Renal cortical epithelial cell (primary cell): Measurements from ENCODE around the gene GNA14. TPM values are rescaled to one million over a fixed set of nuclear protein-coding genes. Genes with fewer than 3 reads are reported as not detected.
"Not testable (repeated sequence)": the region's sequence is repeated elsewhere in the genome, so short reads cannot be mapped to it uniquely, and the experiment has no call there.

Experiments used
- DNase-seq: peaks from one replicate; pipeline ENCODE4 v3.0.0-alpha.2; 2011; ENCODE audit warnings: low read depth
- total RNA-seq: library from RNA; depleted of rRNA; stranded (reverse); fragments of >200 nt; gene quantifications from 2 replicates; pipeline ENCODE4 v1.2.3, GENCODE V29; 2014

Gene GNA14
- total RNA-seq, 1 donor from 2014 or later = 0.10 TPM

DNA sequence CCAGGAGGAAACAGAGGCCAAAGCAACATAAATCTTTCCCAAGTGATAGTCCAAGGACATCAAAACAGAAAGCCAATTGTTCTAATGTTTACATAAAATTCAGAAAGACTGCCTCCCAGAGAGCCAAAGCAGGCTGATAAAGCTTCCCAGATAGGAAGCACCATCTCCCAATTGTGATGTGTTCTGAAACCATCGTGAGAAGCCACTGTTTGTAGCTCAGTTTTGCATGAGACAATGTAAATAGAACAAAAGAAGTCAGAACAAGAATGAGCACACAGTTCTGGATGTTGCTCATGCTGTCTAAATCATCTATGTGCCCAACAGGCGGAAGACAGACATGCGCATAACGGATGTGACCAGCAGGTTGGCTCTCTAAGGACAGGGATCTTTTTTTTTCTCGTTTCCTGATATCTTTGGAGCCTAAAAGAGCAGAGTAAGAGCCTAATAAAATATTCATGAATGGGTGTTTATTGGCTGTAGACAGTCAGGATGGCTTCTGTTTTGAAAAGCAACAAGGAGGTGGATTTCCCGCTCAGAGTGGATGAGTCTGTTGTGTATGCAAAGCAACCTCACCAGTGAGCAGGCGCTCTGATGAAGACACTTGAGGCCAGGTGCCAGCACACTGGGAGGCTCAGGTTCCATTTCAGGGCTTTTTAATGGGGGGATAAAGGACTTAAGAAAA is 113.6 kb downstream of the GNA14 start:
- no peak for DNase-seq

DNA sequence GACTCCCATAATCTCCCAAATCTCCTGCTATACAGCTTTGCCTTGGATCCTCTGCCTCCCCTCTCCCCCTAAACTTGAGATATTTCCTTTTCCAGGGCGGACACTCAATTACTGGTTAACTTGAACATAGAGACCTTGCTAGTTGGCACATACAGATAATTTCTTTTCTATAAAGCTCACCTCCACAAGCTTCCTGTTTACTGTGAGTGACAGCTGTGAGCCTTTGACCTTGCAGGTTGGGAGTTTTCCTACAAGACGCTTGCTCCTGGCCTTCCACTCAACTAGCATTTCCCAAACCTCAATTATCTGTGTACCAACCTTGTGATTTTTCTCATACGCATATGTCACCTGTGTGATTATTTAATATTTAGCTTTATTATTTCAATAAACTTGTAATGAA is 114.5 kb downstream of the GNA14 start:
- DNase-seq = no peak

DNA sequence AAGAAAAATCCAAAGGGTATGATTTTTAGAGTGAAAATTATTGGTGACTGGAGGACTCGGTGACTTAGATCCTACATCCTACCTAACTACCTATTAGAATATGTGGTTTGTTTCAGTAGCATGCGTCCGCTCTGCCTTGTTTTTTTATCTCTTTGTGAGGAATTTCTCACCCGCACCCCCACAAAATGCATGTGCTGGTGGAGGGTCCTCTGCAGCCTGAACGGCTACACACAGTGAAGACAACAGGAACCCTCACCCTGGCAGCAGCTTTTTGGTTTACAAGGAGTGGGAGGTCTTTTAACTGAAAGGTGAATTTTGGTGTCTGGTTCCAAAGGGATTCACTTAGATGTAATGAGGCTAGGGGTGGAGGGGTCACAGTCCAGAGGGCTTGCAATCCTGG is 115.5 kb downstream of the GNA14 start:
- DNase-seq = no peak

DNA sequence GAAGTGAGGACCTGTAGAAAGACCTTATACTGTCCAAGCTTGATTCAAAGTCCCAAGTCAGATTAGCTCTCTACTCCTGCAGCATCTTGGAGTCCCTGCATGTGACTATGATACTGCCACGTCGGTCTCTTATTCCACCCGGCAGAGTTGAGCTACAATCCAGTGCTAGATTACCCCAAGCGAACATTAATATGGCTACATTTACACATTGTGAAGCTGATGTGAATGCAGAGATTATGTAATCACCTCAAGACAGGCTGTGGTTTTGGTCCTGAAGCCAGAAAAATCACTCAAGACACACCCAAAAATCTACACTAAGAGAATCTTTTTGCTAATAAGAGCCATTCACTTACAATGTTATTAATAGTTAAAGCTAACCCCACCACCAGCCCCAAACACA is 116.7 kb downstream of the GNA14 start:
- no peak for DNase-seq

DNA sequence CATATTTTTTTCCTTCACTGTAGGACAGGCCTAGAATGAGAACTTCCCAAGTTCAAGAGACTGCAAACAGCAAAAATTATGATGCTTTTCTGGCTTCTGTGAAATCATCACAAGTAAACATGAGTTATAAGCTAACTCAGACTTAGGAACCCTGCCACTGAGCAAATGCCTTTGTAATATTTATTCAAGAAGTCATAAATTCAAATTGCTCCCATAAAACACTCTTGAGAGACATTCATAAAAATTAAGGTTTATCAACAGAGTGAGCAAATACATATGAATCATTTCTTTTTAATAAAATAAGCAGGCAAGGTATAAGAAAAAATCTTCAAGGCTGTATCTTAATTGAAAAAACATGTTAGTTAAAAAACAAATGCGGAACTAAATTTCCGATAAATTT is 124.2 kb downstream of the GNA14 start:
- no peak for DNase-seq

DNA sequence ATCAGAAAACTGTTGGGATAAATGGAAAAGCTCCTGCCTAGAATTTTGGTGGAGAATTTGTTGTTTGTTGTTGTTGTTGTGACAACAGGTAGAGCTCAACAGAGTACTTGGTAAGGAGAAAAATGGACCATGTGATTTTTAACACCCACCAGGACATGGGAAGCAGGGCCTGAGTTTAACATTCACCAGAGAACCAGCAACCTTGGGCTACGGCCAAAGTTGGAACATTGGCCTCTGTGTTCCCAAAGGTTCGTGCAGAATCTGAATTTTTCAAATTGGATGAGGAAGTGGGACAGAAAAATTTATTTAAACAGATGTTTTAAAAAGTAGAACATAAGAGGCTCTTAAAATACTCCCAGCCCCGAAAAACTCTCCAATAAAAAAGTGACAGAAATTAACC is 127.0 kb downstream of the GNA14 start:
- DNase-seq = no peak

DNA sequence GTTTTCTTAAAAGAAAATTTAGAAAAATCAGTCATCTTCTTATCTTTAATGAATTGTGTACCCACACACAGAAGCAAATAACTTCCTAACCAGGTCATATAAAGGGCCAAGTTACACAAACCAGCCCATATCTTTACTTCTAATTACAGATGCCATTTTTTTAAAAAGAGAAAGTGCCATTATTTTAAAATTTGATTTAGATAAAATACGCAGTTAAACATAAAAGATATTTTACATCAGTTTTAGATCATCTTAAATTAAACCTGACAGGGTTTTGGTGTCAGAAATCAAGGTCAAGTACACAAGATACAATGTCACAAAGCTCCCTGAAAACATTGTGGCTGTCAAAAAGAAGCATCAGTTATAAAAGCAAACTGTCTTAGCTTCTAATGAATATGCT is 129.4 kb downstream of the GNA14 start:
- DNase-seq = no peak

DNA sequence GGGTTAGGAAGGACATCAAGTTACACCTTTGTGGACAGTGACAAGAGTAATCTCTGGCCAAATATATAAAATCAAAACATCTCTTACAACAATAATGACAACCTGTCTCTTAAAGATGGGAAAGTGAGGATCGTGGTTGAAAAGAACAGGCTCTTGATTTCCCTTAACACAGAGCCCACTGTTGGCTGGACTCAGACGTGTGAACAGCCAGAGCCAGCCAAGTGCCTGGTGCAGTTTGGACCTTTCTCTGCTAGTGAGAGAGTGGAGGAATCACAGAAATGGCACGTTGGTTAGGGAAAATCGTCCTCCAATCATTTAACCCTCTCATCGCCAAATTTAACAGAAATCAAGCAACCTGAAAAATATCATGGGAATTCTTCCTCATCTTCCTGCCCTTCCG is 131.3 kb downstream of the GNA14 start:
- no peak for DNase-seq

DNA sequence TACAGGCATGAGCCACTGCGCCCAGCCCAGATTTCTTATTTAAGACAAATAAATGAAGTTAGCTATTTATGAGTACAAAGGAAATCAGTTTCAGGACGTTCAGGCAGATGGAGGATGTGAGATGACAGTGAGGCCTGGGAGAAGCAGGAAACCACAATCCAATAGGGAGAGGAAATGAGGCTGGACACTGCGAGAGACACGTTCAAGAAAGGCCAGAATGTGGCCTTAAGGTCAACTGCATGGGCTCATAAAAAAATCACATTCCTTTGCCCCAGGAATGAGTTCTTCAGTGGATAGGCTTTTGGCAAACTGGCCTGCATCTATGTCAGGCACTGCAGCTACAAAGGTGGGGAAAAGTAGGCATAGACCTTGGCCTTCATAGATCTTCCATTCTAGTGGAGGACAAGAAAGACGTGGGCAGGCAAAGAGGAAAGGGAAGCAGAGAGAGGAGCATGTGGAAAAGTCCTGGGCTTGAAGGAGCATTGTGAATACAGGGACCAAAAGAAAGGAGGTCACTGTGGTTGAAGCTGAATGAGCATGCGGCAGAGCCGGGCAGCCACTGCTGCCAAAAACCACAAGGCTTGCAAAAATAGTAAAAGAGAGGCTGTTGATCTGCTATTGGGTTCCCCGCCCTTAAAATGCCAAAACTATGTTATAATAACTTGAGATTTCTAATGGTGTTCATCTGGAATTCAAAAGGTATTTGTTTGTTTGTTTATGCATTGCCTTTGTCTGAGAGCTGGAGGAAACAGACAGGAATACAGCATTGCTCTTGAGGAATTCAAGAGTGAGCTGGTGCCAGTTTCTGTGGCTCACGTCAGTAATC is 133.0 kb downstream of the GNA14 start:
- DNase-seq = no peak

DNA sequence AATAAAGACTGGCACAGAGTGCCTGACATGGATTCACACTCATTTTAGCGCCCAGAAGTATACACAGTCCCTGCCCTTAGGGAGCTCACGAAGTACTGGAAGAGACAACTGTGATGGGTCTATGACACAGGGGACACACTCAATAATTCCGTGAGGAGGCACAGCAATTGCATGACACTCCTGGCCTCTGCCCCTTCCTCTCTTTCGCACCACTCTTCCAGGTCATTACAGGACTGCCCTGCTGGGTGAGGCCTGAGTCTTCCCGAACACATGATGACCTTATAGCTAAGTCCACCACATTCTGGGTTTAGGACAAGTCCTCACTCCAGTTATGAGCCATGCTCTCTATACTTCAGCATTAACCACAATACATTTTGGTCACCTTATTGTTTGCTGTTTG is 134.7 kb downstream of the GNA14 start:
- no peak for DNase-seq

DNA sequence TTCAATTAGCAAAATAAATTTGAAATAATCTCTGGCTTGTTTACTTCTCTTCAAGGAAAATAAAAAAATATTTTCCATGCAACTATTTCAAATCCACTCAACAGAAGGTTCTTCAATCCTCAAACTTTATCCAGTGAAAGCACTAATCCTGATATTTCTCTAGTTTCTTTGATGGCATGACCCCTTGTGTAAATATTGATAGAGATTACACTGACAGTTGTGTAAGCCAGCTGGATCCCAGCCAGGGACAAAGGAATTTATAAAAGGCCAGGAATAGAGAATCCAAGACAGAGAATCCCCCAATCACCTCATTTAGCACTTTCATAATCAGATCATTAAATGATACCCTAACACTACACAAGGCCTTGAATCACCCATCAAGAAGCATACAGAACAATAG is 135.2 kb downstream of the GNA14 start:
- DNase-seq = peak; percentile 11

DNA sequence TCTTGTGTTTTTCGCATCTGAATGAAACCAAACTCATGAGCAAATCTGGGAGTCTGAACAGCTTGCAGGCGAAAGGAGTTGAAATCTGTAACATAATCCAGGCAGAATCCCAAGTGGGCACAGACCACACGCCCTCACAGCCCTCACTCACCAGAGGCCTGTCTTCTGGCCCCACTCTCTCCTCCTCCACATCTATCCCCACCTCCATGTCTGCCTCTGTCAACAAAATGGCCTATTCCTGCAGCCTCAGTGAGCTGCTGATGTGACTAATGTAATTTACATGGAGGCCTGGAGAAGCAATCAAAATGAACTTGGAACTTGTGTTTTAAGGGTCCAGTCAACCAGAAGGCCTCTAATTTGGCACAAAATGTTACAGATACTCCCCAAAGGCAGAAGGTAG is 136.6 kb downstream of the GNA14 start:
- no peak for DNase-seq

DNA sequence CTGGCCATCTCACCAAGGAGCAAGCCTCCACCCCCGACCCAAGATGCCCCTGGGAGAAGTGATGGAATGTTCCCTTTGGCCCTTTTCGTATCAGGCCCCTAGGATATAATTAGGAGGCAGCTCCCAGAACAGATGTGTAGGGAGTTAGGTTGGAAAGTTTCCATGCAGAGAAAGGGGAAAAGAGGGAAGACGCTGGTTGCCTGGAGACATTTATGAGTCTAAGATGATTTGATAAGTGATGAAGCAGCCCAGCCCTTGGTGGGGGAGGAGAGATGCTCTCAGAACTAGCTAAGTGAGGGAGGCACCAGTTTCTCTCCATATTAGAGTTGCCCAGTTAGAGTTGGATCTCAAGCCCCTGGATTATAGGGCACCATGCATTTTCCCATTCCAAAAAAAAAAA is 137.5 kb downstream of the GNA14 start:
- no peak for DNase-seq

DNA sequence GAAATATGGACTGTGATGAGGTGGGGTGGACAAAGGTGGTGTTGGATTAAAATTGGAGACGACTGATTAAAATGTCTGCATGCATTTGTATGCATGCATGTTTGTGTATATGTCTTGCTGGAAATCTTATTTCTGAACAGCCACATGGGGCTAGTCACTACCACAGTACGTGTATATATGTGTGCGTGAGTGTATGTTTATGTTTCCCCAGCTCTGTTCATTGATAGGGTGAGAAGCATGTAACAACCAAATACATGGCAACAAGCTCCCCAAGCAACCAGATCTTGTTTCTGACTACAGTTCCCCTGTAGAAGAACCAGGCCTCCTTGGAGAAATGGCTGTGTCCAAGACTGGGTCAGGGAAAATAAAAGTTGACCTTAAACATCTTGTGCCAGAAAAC is 139.7 kb downstream of the GNA14 start:
- DNase-seq = no peak

DNA sequence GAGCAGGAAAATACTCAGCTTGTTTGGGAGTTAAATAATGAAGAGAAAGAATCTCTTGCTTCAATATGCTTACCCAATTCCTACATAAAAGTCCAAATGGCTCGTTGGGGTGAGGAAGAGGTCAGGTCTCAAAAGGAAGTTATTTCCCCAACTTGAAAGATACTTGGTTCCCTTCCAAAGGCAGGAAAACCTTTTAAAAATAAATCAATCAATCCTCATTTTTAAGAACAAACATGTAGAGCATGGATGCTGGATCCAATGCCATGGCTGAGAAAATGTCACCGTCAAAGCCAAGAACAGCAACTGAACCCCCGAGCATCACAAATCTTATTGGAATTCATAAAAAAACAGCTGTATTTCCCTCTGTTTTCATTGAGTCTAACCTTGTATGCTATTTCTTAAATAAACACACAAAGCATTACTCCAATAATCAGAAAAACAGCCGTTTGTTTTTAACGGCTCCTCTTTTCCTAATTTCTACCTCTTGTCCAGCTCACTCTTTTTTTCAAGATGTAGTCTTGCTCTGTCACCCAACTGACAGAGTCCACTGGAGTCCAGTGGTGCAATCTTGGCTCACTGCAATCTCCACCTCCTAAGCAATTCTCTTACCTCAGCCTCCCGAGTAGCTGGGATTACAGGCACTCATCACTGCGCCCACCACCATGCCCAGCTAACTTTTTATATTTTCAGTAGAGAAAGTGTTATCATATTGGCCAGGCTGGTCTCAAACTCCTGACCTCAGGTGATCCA is 140.7 kb downstream of the GNA14 start:
- DNase-seq = no peak

DNA sequence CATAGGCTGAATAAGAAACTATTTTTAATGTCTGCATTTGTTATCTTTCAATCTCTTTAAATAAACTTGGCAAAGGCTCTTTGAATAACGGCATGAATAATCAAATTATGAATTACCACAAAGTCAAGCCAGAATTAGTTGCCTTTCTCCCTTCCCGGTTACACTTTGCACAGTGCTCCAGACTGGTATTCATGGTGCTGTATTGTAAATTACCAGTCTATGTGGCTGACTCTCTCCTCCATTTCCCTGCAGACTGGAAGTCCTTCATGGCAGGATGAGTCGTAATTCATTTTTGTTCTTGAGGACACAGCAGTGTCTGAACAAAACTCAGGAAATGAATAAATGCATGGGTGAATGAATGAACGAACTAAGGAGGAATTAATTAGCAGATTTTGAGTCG is 142.9 kb downstream of the GNA14 start:
- DNase-seq = no peak

DNA sequence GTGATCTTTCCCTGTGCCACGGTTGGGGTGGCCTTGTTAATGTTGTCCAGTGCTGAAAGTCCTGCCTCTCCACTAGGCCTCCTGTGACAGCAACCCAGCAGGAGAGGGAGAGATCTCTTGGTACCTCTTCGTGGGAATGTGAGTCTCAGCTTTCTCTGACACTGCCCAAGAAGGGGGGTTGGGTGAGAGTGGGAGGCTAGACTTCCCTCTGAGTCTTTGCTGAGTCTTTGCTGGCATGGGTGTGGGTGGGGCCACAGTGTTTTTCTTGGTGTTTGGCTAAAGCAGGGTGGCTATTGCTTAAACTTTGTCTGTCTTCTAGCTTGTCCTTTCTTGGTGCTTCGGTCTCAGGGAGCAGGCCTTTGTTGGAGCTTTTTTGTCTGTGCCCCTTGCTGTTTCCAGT is 145.6 kb downstream of the GNA14 start:
- no peak for DNase-seq

DNA sequence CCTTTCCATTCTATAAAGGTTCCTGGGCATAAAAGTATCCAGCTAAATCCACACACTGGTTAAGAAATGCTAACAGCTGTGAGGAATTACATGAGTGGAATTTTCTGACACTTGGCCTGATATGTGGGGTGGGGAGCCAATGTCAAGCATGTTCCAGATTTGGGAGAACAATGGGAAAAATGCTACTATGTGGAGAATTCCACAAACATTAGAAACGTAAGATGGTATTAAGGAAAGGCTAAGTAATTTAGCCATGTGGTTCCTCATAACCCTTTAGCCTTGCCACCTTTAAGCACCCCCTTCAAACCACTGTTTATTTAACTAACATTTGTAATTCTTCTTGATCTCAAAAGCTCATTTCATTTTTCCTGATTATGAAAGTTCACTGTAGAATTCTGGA is 149.2 kb downstream of the GNA14 start:
- DNase-seq = no peak

DNA sequence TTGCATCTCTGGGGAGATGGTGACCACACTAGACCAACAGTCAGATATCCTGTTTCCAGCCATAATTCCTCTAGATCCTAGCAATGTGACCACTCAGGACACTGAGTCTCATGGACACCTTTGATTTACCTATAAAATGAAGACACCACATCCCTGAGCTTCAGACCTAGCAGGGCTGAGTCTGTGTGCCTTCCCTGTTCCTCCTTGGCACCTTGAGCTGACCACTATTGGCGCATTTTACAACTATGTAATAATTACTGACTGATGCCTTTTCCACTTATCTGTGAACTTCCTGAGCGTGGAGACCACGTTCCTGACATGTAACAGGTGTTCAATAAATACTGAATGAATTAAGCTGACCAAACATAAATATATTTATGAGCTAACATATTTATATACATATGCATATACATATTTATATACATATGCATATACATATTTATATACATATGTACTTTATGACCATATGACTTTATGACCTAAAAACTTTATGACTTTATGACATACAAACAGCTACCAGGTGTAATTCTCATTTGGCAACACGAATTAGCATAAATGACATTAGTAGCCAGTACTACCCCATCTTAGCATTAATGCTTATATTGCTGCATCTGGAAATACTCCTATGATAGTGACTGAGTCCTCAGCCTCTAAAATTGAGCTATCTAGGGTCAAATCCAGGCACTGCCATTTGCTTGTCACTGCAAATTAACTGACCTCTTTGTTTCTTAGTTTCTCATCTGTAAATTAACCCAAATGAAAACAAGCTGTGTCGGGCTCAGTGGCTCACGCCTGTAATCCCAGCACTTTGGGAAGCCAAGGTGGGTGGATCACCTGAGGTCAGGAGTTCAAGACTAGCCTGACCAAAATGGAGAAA is 150.6 kb downstream of the GNA14 start:
- no peak for DNase-seq

DNA sequence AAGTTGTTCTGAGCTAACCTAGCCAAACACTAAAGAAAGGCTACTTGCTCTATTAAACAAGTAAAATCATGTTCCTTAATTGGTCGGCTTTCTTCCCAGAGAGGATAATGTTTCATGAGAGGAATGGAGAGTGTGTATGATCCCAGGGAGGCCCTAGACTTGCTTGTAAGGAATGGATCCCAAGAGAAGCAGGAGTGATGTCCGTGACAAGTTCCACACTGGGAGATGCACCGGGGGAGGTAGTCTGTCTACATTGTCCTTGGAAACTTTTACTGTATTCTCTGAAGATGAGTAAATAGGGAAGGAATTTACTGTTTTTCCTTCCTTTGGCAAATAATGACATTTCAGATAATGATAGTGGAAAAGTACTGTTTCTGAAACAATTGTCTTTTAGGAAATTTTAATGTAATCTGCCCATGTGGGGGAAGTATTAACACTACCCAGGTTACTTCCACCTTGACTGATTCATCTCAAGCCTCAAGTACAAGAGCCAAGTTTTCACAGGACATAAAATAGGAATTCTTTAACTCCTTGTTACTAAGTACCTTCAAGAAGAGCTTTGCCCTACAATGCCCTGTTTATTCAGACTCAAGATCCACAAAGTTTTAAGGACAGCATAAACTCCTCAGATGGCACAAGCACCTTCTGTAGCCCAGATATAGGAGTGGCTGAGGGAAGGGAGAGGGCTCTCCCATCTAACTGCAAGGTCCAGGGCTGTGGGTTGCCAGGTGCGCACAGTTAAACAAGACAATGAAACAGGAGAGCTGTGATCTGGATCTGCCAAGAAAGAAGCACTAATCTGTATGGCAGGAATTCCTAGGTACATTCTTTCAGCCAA is 152.1 kb downstream of the GNA14 start:
- DNase-seq = peak; percentile 5

DNA sequence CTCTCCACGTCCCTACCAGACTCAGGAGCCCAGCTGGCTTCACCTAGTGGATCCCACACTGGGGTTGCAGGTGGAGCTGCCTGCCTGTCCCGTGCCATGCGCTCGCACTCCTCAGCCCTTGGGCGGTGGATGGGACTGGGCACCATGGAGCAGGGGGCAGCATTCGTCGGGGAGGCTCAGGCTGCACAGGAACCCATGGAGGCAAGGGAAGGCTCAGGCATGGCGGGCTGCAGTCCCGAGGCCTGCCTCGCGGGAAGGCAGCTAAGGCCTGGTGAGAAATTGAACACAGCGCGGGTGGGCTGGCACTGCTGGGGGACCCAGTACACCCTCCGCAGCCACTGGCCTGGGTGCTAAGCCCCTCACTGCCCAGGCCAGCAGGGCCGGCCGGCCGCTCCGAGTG is 157.8 kb downstream of the GNA14 start:
- not testable (repeated sequence) for DNase-seq
